H1 (cell line): Measurements from ENCODE around the gene LYRM4. TPM values are rescaled to one million over a fixed set of nuclear protein-coding genes. Genes with fewer than 3 reads are reported as not detected.

Experiments used
- CTCF ChIA-PET: fragments of 300-600 bp; sonication (Branson Sonifier 250); formaldehyde crosslinking; loops from one replicate; lab custom pipeline; 2021; ENCODE audit not compliant: partially characterized antibody; lab: Charles Lee
- POLR2A ChIA-PET: fragments of 300-600 bp; sonication (Branson Sonifier 250); formaldehyde crosslinking; loops from one replicate; lab custom pipeline; 2021; ENCODE audit warnings: inconsistent platforms; ENCODE audit not compliant: partially characterized antibody; lab: Charles Lee
- DNase-seq, 2 experiments: peaks; one replicate each; pipeline versions ENCODE4 v3.0.0 to v3.0.0-alpha.2; 2010 to 2022; ENCODE audit warnings: low spot score in 2 of 2, low read depth in 1 of 2, mixed read lengths in 1 of 2
- FAIRE-seq: peaks from 2 replicates; lab custom pipeline; 2011; peaks lifted over from hg19 to GRCh38; lab: Jason Lieb, UNC
- H2AFZ ChIP-seq: 2 replicates; pipeline ENCODE4 v1.8.1; 2012; ENCODE audit warnings: low read length, inconsistent platforms
- H2AK5ac ChIP-seq: 2 replicates; pipeline ENCODE4 v1.6.1; 2013; ENCODE audit warnings: low read depth, low read length
- H2BK120ac ChIP-seq: replicated peaks from 2 replicates; pipeline ENCODE3; 2013; ENCODE audit warnings: low read depth, low read length, inconsistent platforms
- H2BK12ac ChIP-seq: 2 replicates; pipeline ENCODE4 v1.6.1; 2013; ENCODE audit warnings: low read depth, low read length
- H2BK15ac ChIP-seq: 2 replicates; pipeline ENCODE4 v1.6.1; 2013; ENCODE audit warnings: low read length
- H2BK20ac ChIP-seq: 2 replicates; pipeline ENCODE4 v1.6.1; 2013; ENCODE audit warnings: low read length
- H2BK5ac ChIP-seq: 2 replicates; pipeline ENCODE4 v1.6.1; 2013; ENCODE audit warnings: low read depth, low read length
- H3K14ac ChIP-seq: 2 replicates; pipeline ENCODE4 v1.6.1; 2013; ENCODE audit warnings: inconsistent platforms; ENCODE audit not compliant: insufficient read length
- H3K18ac ChIP-seq: 2 replicates; pipeline ENCODE4 v1.6.1; 2013; ENCODE audit warnings: low read length; ENCODE audit errors: extremely low read depth
- H3K23ac ChIP-seq: 2 replicates; pipeline ENCODE4 v1.6.1; 2013; ENCODE audit warnings: inconsistent platforms; ENCODE audit not compliant: insufficient read length
- H3K23me2 ChIP-seq: 2 replicates; pipeline ENCODE4 v1.6.1; 2013; ENCODE audit warnings: low read depth, low read length
- H3K27ac ChIP-seq: 2 replicates; pipeline ENCODE4 v1.6.1; 2011; ENCODE audit warnings: low read depth, low read length, inconsistent platforms
- H3K27me3 ChIP-seq, 4 experiments: replicated peaks in 1 of 4; 1 replicate in 1 of 4; 2 replicates in 3 of 4; pipeline versions ENCODE4 v1.6.1 to v1.8.1; 2011 to 2013; ENCODE audit warnings: low read length in 3 of 4, mild to moderate bottlenecking in 3 of 4, inconsistent platforms in 2 of 4, mixed read lengths in 2 of 4, moderate library complexity in 1 of 4; ENCODE audit not compliant: control insufficient read depth in 3 of 4, insufficient read depth in 3 of 4; ENCODE audit errors: extremely low read depth in 1 of 4
- H3K36me3 ChIP-seq, 4 experiments: 2 replicates each; pipeline versions ENCODE4 v1.6.1 to v1.8.1; 2011 to 2013; ENCODE audit warnings: mild to moderate bottlenecking in 4 of 4, low read length in 3 of 4, moderate library complexity in 2 of 4, control low read depth in 1 of 4, inconsistent platforms in 1 of 4; ENCODE audit not compliant: insufficient read depth in 4 of 4, control insufficient read depth in 2 of 4
- H3K4ac ChIP-seq: replicated peaks from 2 replicates; pipeline ENCODE3; 2013; ENCODE audit warnings: low read length, low read depth, mixed read lengths, inconsistent platforms; ENCODE audit not compliant: insufficient read length
- H3K4me1 ChIP-seq, 4 experiments: replicated peaks in 1 of 4; 1 replicate in 1 of 4; 2 replicates in 3 of 4; pipeline versions ENCODE4 v1.6.1 to v1.8.1; 2011 to 2013; ENCODE audit warnings: low read length in 3 of 4, inconsistent platforms in 2 of 4, mixed read lengths in 1 of 4; ENCODE audit not compliant: insufficient read depth in 4 of 4, control insufficient read depth in 3 of 4
- H3K4me2 ChIP-seq, 2 experiments: 2 replicates each; pipeline versions ENCODE4 v1.6.1 to v1.8.1; 2011 to 2013; ENCODE audit warnings: low read depth in 2 of 2, low read length in 2 of 2, control low read depth in 1 of 2, inconsistent platforms in 1 of 2, mild to moderate bottlenecking in 1 of 2; ENCODE audit not compliant: insufficient read depth in 1 of 2
- H3K4me3 ChIP-seq, 4 experiments: fragments of 200-600, 300-600 bp in 1 of 4; sonication (generic), shearing (Covaris generic), sonication (Bioruptor Twin) in 1 of 4; 2 replicates each; pipeline versions ENCODE4 v1.5.1 to v1.8.1; 2011 to 2016; ENCODE audit warnings: low read length in 4 of 4, low read depth in 3 of 4, control low read depth in 2 of 4, inconsistent platforms in 2 of 4, mild to moderate bottlenecking in 2 of 4, mixed read lengths in 1 of 4, moderate library complexity in 1 of 4; ENCODE audit not compliant: insufficient read depth in 2 of 4; ENCODE audit errors: extremely low read depth in 1 of 4
- H3K56ac ChIP-seq: replicated peaks from 2 replicates; pipeline ENCODE3; 2013; ENCODE audit warnings: low read depth, mild to moderate bottlenecking, mixed read lengths, low read length, inconsistent platforms; ENCODE audit not compliant: insufficient read length
- H3K79me1 ChIP-seq: 2 replicates; pipeline ENCODE4 v1.6.1; 2013; ENCODE audit warnings: low read depth, low read length, control low read depth
- H3K79me2 ChIP-seq, 2 experiments: 2 replicates each; pipeline versions ENCODE4 v1.6.1 to v1.8.1; 2012 to 2013; ENCODE audit warnings: low read length in 2 of 2, mild to moderate bottlenecking in 2 of 2, inconsistent platforms in 1 of 2; ENCODE audit not compliant: insufficient read depth in 2 of 2, control insufficient read depth in 1 of 2
- H3K9ac ChIP-seq, 4 experiments: replicated peaks in 1 of 4; 1 replicate in 1 of 4; 2 replicates in 3 of 4; pipeline versions ENCODE4 v1.6.1 to v1.8.1; 2011 to 2013; ENCODE audit warnings: low read depth in 3 of 4, low read length in 3 of 4, control low read depth in 2 of 4, mild to moderate bottlenecking in 2 of 4, moderate library complexity in 2 of 4, inconsistent platforms in 1 of 4; ENCODE audit errors: extremely low read depth in 1 of 4
- H3K9me3 ChIP-seq, 2 experiments: 2 replicates each; pipeline versions ENCODE4 v1.6.1 to v1.8.1; 2012 to 2013; ENCODE audit warnings: mild to moderate bottlenecking in 2 of 2, moderate library complexity in 2 of 2, control low read depth in 1 of 2, inconsistent platforms in 1 of 2, low read depth in 1 of 2, low read length in 1 of 2, mixed read lengths in 1 of 2; ENCODE audit not compliant: insufficient read depth in 2 of 2
- H4K20me1 ChIP-seq, 2 experiments: replicated peaks in 1 of 2; 2 replicates each; pipeline versions ENCODE3 to v1.8.1; 2011 to 2013; ENCODE audit warnings: inconsistent platforms in 2 of 2, low read length in 2 of 2, mild to moderate bottlenecking in 1 of 2; ENCODE audit not compliant: insufficient read depth in 2 of 2, control insufficient read depth in 1 of 2
- H4K5ac ChIP-seq: 2 replicates; pipeline ENCODE4 v1.6.1; 2013; ENCODE audit warnings: low read length, low read depth, mixed read lengths, inconsistent platforms; ENCODE audit not compliant: insufficient read length
- H4K8ac ChIP-seq: 2 replicates; pipeline ENCODE4 v1.8.0; 2013; ENCODE audit warnings: mild to moderate bottlenecking, moderate library complexity, low read length, inconsistent platforms; ENCODE audit not compliant: insufficient read depth; ENCODE audit errors: extremely low read depth
- H4K91ac ChIP-seq: replicated peaks from 2 replicates; pipeline ENCODE3; 2013; ENCODE audit warnings: low read length, mixed read lengths, inconsistent platforms; ENCODE audit not compliant: insufficient read length
- KDM1A ChIP-seq: fragments of 200-600, 300-600 bp; sonication (generic); IDR thresholded peaks from 2 replicates; pipeline ENCODE4 v1.7.1; 2016; ENCODE audit warnings: mild to moderate bottlenecking, low read length, borderline replicate concordance
- SP4 ChIP-seq: IDR thresholded peaks from 2 replicates; pipeline ENCODE4 v1.6.1; 2012; ENCODE audit warnings: low read length, inconsistent platforms
- ZNF274 ChIP-seq: IDR thresholded peaks from 2 replicates; pipeline ENCODE4 v1.7.0; 2012; ENCODE audit warnings: low read length, borderline replicate concordance; ENCODE audit errors: extremely low read depth
- WGBS, 2 experiments: shearing (Covaris generic) in 1 of 2; methylation state at CpG; one replicate each; pipeline versions ENCODE4 v1.1.6 to v1.1.7; 2013 to 2015; ENCODE audit warnings: low lambda C conversion rate in 2 of 2, mixed read lengths in 2 of 2, inconsistent platforms in 1 of 2, low coverage in 1 of 2, missing lambda C conversion rate in 1 of 2; ENCODE audit not compliant: insufficient replicate concordance in 2 of 2, insufficient coverage in 1 of 2, insufficient read length in 1 of 2; ENCODE audit errors: extremely low coverage in 1 of 2, missing lambda C conversion rate in 1 of 2; 5-methylcytosine and 5-hydroxymethylcytosine counted together
- polyA plus RNA-seq, 7 experiments: library from polyadenylated mRNA; depleted of rRNA in 3 of 7; stranded (reverse) in 5 of 7; unstranded in 2 of 7; fragments of >200 nt in 5 of 7; fragments of 200-250 nt in 2 of 7; gene quantifications; 1 replicate in 5 of 7; 2 replicates in 1 of 7; 4 replicates in 1 of 7; pipeline versions ENCODE4 v1.2.1 to v1.2.3, GENCODE V29; 2011 to 2013; ENCODE audit warnings: missing spikeins in 2 of 7, mixed read lengths in 2 of 7
- total RNA-seq: library from RNA; stranded (reverse); fragmentation: NEBNext Ultra II Directional; extraction: Animal tissue kit (Norgen Biotek cat#: 25700); gene quantifications from 2 replicates; pipeline ENCODE4 v1.2.1, GENCODE V29; 2021

LYRM4 gene
- total and polyA plus RNA-seq, 2 of the 8 experiments (the other 6 are each of a cell fraction or from before 2014, with no cell fraction given), result 56.6 to 62.8 TPM

DNA sequence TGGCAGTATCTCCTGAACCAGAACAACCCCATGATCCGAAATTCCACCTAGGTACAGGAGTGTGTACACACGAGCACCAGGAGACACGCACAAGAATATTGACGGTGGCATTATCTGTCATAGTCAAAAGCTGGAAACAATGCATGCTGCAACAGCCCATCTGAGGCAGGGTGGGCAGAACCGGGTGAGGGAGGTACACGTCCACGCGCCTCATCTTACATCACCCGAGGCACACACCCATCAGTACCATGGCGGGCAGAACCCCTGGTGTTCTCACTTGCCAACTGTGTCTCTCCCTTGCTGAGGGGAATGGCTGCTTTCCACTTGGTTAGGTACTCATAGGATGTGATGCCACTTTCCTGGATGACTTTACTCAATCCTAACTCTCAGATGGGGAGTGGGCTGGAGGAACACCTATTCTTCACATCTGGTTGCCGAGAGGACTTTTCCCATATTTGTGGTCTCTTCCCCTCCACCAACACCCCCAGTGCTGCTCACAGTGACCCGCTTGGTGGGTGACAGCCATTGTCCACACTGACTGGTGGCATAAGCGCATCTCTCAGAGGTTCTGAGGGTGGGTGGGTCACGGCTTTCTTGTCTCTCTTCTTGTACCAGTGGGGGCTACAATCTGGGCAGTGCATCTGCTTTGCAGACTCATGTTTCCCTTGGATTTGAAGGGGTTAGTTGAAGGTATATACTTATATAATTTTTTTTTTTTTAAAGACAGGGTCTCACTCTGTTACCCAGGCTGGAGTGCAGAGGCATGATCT lies 162.1 kb downstream of the LYRM4 start:
- no peak overlapping the region for H4K5ac ChIP-seq
- 91% methylated on average over 14 of the region's 14 CpGs; no CpG with 5 or more reads in 1 of the 2 experiments for WGBS, 2 experiments
- no peak overlapping the region for H2AK5ac ChIP-seq

More for the DNA sequence above, 162.1 kb downstream of the LYRM4 start:
- peak overlapping the region; percentile 59 for H3K4ac ChIP-seq
- H3K79me2 ChIP-seq, result no peaks in the 10 kb centered on the region
- no peaks in the 10 kb centered on the region for H3K79me1 ChIP-seq
- no peak overlapping the region for H3K23ac ChIP-seq
- H2BK15ac ChIP-seq, result no peak overlapping the region
- no peak overlapping the region for H2BK20ac ChIP-seq
- DNase-seq, result no peak
- H3K9me3 ChIP-seq, result no peaks in the 10 kb centered on the region
- CTCF ChIA-PET, result interaction anchor here (0.6 to 1.0 kb wide), 3 partner anchors 10 to 79 kb away, joined by 3 read pairs; no protein-coding TSS in a partner anchor
- H4K91ac ChIP-seq, result no peak overlapping the region
- no peak overlapping the region for H3K9ac ChIP-seq
- H3K27ac ChIP-seq, result no peak overlapping the region
- no peak overlapping the region for H3K4me3 ChIP-seq
- H3K27me3 ChIP-seq, result no peaks in the 10 kb centered on the region; a peak in 1 of 7 replicates
- H2BK5ac ChIP-seq, result no peak overlapping the region
- H2AFZ ChIP-seq, result no peak overlapping the region
- H3K4me1 ChIP-seq, result no peaks in the 10 kb centered on the region
- no peak overlapping the region for H3K18ac ChIP-seq
- peak overlapping the region; percentile 57; the same call in 1 of the 2 replicates for H4K8ac ChIP-seq
- H3K14ac ChIP-seq, result no peak overlapping the region
- TF ChIP-seq ZNF274 (no peak), KDM1A (no peak), SP4 (no peak)
- TF ChIP-seq, all 59 proteins: peak for 0
- no peak overlapping the region for H3K56ac ChIP-seq
- H3K23me2 ChIP-seq, result no peaks in the 10 kb centered on the region
- POLR2A ChIA-PET, result no interaction called here
- no peak overlapping the region for H3K4me2 ChIP-seq
- no peak for FAIRE-seq
- H2BK120ac ChIP-seq, result no peak overlapping the region
- no peak overlapping the region for H2BK12ac ChIP-seq
- no peaks in the 10 kb centered on the region for H3K36me3 ChIP-seq
- peaks cover 0 to 4% of the 10 kb centered on the region in 2 experiments for H4K20me1 ChIP-seq
